Loucy (cell line): ENCODE measurements around the gene APOBEC3A.

Experiments used
- H2AFZ ChIP-seq: fragments of 200-600 bp; sonication (generic); 2 replicates; pipeline ENCODE4 v1.6.0; 2016; ENCODE audit warnings: antibody characterized with exemption, mild to moderate bottlenecking, low read length, moderate library complexity
- H3F3A ChIP-seq: fragments of 200-600 bp; 2 replicates; pipeline ENCODE4 v1.6.0; 2016; ENCODE audit warnings: antibody characterized with exemption, low read depth, mild to moderate bottlenecking
- H3K27me3 ChIP-seq: fragments of 200-600 bp; sonication (generic); 2 replicates; pipeline ENCODE4 v1.6.1; 2014; ENCODE audit warnings: low read length, mild to moderate bottlenecking; ENCODE audit not compliant: insufficient read depth, poor library complexity, severe bottlenecking
- H3K36me3 ChIP-seq: fragments of 200-600 bp; sonication (generic); 2 replicates; pipeline ENCODE4 v1.6.1; 2016; ENCODE audit warnings: low read length; ENCODE audit not compliant: insufficient read depth
- H3K4me1 ChIP-seq: fragments of 200-600 bp; sonication (generic); 2 replicates; pipeline ENCODE4 v1.5.1; 2014; ENCODE audit warnings: low read length, mild to moderate bottlenecking; ENCODE audit not compliant: insufficient read depth, poor library complexity, severe bottlenecking
- H3K4me2 ChIP-seq: fragments of 200-600 bp; sonication (generic); 2 replicates; pipeline ENCODE4 v1.6.0; 2014; ENCODE audit warnings: antibody characterized with exemption, low read length, low read depth, mild to moderate bottlenecking; ENCODE audit not compliant: poor library complexity, severe bottlenecking
- H3K4me3 ChIP-seq: fragments of 200-600 bp; sonication (generic); 2 replicates; pipeline ENCODE4 v1.5.1; 2014; ENCODE audit warnings: low read length, mild to moderate bottlenecking, mixed read lengths; ENCODE audit not compliant: poor library complexity, severe bottlenecking
- H3K79me2 ChIP-seq: fragments of 200-600 bp; sonication (generic); 2 replicates; pipeline ENCODE4 v1.6.1; 2014; ENCODE audit warnings: low read length; ENCODE audit not compliant: insufficient read depth
- H3K9ac ChIP-seq: fragments of 200-600 bp; sonication (generic); 2 replicates; pipeline ENCODE4 v1.6.0; 2014; ENCODE audit warnings: mild to moderate bottlenecking, low read depth, low read length, moderate library complexity; ENCODE audit not compliant: poor library complexity, severe bottlenecking
- H3K9me2 ChIP-seq: fragments of 200-600 bp; sonication (generic); replicated peaks from 2 replicates; pipeline ENCODE4 v1.6.1; 2016; ENCODE audit warnings: low read depth, low read length, mixed read lengths
- H3K9me3 ChIP-seq: fragments of 200-600 bp; sonication (generic); 2 replicates; pipeline ENCODE4 v1.6.1; 2014; ENCODE audit warnings: mild to moderate bottlenecking, antibody characterized with exemption, low read length, low read depth; ENCODE audit not compliant: insufficient read depth
- H4K20me1 ChIP-seq: fragments of 200-600 bp; sonication (generic); 2 replicates; pipeline ENCODE4 v1.6.0; 2014; ENCODE audit warnings: antibody characterized with exemption, low read length, mild to moderate bottlenecking; ENCODE audit not compliant: insufficient read depth, poor library complexity, severe bottlenecking
- CTCF ChIP-seq: fragments of 200-600 bp; sonication (generic); conservative IDR thresholded peaks from 2 replicates; pipeline ENCODE4 v1.5.1; 2014; ENCODE audit warnings: mild to moderate bottlenecking, antibody characterized with exemption, low read length
- EZH2phosphoT487 ChIP-seq: fragments of 200-600 bp; IDR thresholded peaks from 2 replicates; pipeline ENCODE4 v1.6.1; 2018; ENCODE audit warnings: antibody characterized with exemption, mild to moderate bottlenecking, moderate library complexity, borderline replicate concordance

The APOBEC3A gene

DNA sequence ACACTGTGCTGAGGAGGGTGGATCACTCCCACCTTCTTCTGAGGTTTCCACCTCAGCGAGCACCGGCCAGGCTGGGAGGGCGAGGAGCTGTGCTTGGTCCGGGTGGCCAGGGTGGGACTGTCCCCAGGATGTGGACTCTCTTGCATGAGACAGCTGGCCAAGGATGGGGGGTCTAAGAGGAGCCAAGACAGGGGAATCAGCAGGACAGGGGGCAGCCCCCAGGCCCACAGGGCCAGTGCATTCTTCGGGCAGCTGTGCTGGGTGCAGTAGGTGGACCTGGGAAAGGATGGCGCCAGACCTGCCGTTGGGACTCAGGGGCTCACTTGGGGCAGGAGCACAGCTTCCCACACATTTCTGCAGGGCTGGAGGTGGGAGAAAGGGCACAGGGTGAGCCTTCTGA lies 9.5 kb downstream of the APOBEC3A start:
- TF ChIP-seq CTCF (no peak), EZH2phosphoT487 (no peak)
- no peak overlapping the region for H3K4me2 ChIP-seq
- no peaks in the 10 kb centered on the region for H3K9me2 ChIP-seq
- H3K79me2 ChIP-seq, result no peaks in the 10 kb centered on the region
- H3K9ac ChIP-seq, result no peak overlapping the region
- H3K36me3 ChIP-seq, result no peaks in the 10 kb centered on the region
- no peaks in the 10 kb centered on the region for H3K27me3 ChIP-seq
- no peak overlapping the region for H3K4me3 ChIP-seq
- H2AFZ ChIP-seq, result no peak overlapping the region
- no peaks in the 10 kb centered on the region for H3F3A ChIP-seq
- no peaks in the 10 kb centered on the region for H3K4me1 ChIP-seq
- H4K20me1 ChIP-seq, result no peaks in the 10 kb centered on the region
- H3K9me3 ChIP-seq, result no peaks in the 10 kb centered on the region

DNA sequence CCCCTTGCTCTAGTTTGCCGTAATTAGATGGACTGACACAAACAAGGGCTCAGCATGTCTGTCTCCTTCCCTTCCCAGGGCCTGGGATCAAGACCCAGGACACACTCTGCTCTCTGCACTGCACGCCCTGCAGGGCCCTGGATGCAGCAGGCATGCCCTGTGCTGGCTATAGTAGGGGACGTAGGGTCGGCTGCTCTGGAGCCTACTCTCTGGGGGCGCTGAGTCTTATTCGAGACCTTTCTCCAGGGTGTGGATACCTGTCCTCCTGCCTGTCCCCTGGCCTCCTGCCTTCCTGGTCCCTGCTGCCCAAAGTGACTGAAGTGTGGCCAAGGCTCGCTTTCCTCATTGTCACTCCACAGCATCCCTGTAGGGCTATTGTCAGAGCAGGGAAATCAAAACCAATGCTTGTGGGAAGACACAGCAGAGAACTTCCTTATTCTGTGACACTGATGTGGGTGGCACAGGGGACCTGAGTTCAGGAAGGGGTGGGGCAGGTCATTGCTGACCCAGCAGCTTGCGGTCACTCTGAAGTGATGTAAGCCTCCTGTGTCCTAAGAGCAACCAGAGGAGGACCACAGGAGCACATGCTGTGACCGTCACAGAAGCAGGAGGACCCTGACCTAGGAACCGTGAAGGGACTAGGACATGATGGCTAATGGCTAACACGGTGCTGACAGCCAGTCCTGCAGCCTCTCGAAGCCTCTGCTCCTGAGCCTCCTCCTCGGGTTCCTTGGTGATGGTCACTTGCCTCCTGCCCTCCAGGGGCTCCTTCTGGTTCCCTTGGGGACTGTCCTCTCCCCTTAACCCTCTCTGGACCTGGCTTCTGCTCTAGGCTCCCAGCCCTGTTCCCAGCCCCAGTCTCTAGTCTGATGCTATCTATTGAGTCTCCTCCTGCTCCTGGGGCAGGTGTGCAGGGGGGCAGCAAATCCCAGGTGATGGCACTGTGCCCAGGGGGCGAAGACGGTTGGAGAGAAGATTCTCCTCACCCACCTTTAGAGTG lies 10.3 kb downstream of the APOBEC3A start:
- Histone ChIP-seq H3K9me3 (no peaks in the 10 kb centered on the region), H2AFZ (no peak overlapping the region), H3F3A (no peaks in the 10 kb centered on the region), H3K4me3 (no peak overlapping the region), H3K9ac (no peak overlapping the region), H3K27me3 (no peaks in the 10 kb centered on the region), H3K4me1 (no peaks in the 10 kb centered on the region), H3K36me3 (no peaks in the 10 kb centered on the region), H3K4me2 (no peak overlapping the region), H4K20me1 (no peaks in the 10 kb centered on the region), H3K79me2 (no peaks in the 10 kb centered on the region), H3K9me2 (no peaks in the 10 kb centered on the region)
- TF ChIP-seq EZH2phosphoT487 (no peak), CTCF (no peak)

- Histone ChIP-seq H3F3A (no peaks in the 10 kb centered on the region), H3K9me3 (no peaks in the 10 kb centered on the region)
These were observed 11.4 kb downstream of the APOBEC3A start for GRCh38 chr22:38968801-38969200.

More at GRCh38 chr22:38968801-38969200, 11.4 kb downstream of the APOBEC3A start:
- Histone ChIP-seq H3K36me3 (no peaks in the 10 kb centered on the region), H3K4me3 (no peak overlapping the region), H4K20me1 (no peaks in the 10 kb centered on the region), H3K79me2 (no peaks in the 10 kb centered on the region), H3K4me2 (no peak overlapping the region), H2AFZ (no peak overlapping the region), H3K4me1 (no peaks in the 10 kb centered on the region), H3K9ac (no peak overlapping the region), H3K9me2 (no peaks in the 10 kb centered on the region), H3K27me3 (no peaks in the 10 kb centered on the region)
- TF ChIP-seq CTCF (no peak), EZH2phosphoT487 (no peak)
